Activated CD4-positive, CD25-positive, alpha-beta regulatory T cell treated with anti-CD3 and anti-CD28 coated beads, Interleukin-2, amount 50 U/mL, for 24 hours (primary cell): Measurements from ENCODE around the gene FBLN2.
"Not testable (repeated sequence)": the region's sequence is repeated elsewhere in the genome, so short reads cannot be mapped to it uniquely, and the experiment has no call there.

Experiments used
- ATAC-seq, 2 donors: fragments of 150-1000 bp; cut with Tn5 transposase; one replicate each; pipeline ENCODE4 v1.10.0; 2021; ENCODE audit warnings: mild to moderate bottlenecking in 1 of 2, moderate library complexity in 1 of 2

The FBLN2 gene

DNA sequence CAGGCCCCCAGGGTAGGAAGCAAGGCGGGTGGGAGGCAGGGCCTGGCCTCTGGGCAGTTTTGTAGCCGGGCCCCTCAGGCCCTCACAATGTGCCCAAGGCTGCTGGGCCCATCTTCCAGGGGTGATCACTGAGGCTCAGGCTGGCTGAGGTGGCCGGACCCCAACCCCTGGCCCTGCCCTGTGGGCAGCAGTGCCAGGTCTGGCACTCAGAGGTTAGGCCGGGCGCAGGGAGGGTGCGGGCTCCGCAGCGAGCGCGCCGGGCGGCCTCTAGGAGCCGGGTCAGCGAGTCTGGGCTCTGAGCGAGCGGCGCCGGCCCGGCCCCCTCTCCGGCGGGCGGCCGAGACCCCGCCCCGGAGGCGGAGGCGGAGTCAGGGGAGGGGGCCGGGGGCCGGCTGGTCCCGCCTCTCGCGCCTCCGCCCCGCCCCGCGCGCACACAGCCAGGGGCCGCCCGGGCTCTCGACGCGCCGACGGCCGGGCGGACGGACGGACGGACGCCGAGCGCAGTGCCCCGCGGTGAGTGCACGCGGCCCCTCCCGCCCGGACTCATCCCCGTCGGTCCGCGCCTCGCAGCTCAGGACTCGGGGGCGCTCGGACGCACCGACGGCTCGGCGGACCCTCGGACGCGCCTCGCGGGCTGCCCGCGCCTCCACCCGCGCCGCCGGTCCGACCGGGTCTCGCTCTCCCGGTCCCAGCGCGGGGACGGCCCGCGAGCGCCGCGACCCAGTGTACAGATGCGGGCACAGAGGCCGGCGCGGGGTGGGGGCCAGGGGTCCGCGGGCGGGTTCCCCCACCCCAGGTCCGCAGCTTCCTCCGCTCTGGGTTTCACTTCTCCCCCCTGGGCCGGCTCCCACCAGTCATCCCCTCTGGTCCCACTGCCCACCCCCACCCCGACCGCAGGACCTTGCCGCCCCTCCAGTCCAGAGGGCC is at the start of gene FBLN2:
Gene FBLN2 (plus strand): TSS at position 430 of the 927 bp plus-strand sequence. CDS start 21,231 bp downstream, outside the sequence.
- ATAC-seq, result no peak

- not testable (repeated sequence) for ATAC-seq
Observed at GRCh38 chr3:13499246-13499645, 49.7 kb upstream of the FBLN2 start.

DNA sequence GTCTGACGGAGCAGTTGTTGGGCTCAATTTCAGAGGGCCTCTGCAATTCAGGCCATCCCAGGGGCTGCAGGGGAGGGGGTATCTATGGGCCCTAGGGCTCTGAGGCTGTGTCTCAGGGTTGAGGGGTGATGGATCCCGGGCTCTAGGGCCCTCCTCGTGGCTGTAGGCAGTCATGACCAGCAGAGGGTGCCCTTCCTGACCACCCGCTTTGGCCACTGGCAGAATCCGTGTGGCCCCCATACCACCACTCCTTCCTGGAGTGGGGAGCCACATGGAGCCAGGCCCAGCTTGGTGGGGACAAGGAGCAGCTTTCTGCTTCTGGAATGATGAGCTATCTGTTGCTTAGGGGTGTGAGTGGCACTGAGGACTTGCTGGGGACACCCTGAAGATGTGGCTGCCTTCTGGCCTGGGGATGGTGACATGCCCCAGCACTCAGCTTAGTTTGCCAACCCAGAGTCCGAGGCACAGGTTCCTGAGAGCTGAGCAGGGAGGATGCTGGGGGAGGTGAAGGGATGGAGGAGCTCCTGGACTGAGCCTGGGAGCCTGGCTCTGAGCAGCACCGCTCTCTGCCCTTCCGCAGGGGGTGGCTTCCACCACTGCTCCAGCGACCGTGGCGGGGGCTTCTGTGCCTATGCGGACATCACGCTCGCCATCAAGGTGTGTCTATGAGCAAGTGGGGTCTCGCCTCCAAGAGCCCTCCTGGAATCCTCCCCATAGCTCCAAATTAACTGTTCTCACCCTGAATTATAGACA is 48.6 kb upstream of the FBLN2 start:
- no peak for ATAC-seq

DNA sequence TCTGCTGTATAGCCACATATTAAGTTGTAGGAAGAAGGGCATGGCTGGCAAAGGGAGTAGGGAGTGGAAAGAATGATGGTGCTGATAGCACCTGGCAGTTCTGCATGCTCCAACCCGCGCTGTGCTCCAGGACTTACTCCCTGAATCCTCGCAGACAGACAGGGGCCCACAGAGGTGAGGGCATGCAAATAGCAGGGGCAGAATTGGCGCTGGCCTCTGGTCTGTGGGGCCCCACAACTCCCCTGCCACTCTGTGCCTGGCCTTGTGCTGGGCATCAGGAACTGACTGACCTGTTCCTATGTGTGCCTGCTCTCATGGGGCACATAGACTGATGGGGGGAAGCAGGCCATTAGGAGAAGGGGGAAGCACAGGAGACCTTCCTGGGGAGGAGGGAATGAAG is 47.9 kb upstream of the FBLN2 start:
- ATAC-seq, result no peak

- ATAC-seq, result no peak
Observed at GRCh38 chr3:13501521-13501920, 47.4 kb upstream of the FBLN2 start.

DNA sequence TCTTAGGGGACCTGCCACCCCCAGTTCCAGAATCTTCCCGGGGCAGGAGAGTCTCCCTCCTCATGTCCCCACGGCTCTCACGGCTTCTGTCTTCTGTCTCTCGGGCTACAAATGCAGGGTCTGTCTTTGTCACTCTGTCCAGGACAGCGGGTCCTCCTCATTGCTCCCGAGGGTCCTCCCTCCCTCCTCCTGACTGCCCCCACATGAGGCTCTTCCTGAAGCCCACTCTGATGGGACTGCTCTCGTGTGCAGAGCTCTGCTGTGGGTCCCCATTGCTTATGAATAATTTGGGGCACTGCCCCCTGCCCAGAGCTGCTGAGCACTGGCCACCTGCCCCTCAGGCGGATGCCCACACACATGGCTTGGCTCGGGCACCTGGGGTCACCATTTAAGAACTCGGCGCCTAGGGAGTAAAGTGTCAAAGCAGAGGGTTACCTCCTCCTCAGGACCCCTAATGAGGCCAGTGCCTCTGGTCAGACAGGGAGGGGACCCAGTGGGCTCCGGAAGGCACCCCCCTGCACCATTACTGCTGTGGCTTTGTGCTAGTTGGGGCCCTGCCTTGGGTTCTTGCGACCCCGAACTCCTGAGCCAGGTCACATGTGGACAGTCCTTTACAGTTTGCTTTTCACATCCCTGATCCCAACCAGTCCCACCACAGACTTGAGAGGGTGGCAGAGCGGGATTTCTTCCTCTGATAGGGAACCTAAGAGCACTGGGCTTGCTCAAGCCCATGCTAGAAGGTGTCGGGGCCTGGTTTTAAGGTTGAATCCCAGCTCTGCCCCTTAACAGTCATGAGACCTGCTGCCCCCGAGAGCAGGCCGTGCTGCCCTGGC is 46.8 kb upstream of the FBLN2 start:
- ATAC-seq, result no peak

- ATAC-seq, result no peak
Observed at GRCh38 chr3:13502791-13503060, 46.2 kb upstream of the FBLN2 start.

GRCh38 chr3:13504161-13504831 is 44.6 kb upstream of the FBLN2 start:
- no peak for ATAC-seq

GRCh38 chr3:13505147-13506130 is 43.5 kb upstream of the FBLN2 start:
- ATAC-seq, result no peak

- no peak for ATAC-seq
Observed at GRCh38 chr3:13506239-13506638, 42.7 kb upstream of the FBLN2 start.

DNA sequence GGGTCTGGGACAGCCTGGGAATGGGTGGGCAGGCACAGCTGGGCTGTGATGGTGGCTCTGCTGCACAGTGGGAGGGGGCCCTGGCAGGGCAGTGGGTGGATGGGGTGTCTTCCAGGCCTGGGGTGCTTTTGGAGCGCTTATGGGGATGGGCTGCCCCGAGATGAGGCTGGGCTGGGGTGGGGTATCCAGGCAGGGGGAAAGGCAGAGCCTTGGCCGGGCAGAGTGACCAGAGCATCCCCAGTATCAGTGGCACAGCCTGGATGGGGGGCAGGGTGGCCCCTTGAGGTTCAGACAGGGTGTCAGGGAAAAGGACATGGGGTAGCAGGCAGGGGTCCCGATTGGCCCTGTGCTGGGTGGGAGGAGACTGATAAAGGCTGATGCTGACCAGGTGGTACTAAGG is 42.2 kb upstream of the FBLN2 start:
- ATAC-seq, result no peak

- ATAC-seq, result no peak
Observed at GRCh38 chr3:13507247-13507569, 41.7 kb upstream of the FBLN2 start.

GRCh38 chr3:13507570-13508339 is 41.2 kb upstream of the FBLN2 start:
- ATAC-seq, result no peak

DNA sequence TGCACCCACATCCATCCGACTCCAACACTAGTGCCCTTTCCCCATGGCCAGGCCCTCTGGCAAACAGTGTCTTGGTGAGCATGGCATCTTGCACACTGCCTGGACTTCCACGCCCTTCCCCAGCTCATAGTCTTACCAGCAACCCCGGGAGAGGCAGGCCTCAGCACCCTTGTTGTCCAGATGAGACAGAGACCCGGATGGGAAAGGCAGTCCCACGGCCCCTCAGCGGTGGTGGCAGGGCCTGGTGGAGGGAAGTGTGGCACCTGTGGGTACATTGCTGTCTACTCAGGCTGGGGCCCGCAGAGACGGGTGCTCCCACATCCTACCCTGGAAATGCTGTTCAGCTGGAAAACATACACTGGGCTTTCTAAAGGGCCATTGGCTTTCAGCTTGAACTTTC is 40.4 kb upstream of the FBLN2 start:
- ATAC-seq, result no peak

DNA sequence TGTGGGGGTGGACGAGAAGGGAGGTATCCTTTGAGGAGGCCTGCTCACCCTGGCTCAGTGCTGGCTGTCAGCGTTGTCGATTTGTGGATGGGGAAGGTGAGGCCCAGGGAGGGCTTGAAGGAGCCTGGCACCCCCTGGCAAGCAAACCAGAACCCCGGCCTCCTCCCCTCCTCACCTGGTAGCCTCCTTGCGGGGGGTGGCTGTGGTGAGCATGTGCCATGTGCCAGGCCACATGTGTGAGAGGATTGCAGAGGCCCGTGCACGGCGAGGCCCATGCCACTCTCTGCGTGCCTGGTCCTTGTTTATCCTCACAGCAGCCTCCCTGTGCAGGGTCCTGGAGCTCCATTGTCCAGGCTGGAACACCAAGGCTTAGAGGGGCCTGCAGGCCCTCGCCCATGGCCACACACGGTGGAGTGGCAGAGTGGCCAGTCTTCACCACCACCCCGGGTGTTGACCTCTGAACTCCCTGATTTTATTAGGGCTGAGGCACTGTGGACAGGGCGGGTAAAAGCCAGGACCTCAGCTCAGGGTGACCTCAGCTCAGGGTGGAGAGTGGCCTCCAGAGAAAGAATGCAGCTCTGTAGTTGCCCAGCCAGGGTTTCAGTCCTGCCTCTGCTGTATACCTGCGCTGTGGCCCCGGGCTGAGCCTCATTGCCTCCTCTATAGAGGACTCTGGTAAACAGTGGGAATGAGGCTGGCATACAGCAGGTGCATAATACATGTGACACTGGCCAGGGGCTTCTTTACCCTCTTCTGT is 39.7 kb upstream of the FBLN2 start:
- no peak for ATAC-seq

DNA sequence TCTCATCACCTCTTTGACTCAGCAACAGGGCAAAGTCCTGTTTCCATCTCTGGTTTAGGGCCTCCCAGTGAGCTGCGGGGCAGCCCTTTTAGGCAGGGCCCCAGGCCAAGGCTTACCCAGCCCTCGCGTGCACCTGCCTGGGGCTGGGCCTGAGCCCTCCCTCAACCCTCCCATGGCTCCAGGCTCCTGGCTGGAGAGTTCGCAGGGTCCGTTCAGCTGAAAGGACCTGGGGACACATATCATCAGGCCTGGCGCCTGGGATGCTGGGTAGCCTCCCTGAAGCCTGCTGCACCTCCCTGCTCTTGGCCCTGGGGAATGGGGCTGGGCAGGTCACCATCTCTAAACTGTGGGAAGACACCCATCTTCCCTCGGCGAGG is 39.1 kb upstream of the FBLN2 start:
- ATAC-seq, result no peak

DNA sequence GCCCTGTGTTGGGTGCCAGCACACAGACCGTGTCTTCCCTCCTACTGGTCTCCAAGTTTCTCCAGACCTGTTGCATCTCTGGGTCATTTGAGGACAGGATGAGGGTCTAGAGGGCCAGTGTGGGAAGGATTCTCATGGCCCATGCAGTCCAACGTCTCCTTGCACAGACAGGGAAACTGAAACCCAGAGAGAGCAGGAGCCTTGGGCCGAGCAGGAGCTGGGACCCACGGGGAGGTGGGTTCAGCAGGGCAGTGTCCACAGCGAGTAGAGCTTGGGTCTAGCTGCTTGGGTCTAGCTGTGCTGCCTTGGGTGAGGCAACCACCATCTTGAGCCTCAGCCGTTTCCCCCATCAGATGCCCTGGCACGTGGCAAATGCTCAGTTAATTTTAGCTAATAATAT is 36.5 kb upstream of the FBLN2 start:
- no peak for ATAC-seq

DNA sequence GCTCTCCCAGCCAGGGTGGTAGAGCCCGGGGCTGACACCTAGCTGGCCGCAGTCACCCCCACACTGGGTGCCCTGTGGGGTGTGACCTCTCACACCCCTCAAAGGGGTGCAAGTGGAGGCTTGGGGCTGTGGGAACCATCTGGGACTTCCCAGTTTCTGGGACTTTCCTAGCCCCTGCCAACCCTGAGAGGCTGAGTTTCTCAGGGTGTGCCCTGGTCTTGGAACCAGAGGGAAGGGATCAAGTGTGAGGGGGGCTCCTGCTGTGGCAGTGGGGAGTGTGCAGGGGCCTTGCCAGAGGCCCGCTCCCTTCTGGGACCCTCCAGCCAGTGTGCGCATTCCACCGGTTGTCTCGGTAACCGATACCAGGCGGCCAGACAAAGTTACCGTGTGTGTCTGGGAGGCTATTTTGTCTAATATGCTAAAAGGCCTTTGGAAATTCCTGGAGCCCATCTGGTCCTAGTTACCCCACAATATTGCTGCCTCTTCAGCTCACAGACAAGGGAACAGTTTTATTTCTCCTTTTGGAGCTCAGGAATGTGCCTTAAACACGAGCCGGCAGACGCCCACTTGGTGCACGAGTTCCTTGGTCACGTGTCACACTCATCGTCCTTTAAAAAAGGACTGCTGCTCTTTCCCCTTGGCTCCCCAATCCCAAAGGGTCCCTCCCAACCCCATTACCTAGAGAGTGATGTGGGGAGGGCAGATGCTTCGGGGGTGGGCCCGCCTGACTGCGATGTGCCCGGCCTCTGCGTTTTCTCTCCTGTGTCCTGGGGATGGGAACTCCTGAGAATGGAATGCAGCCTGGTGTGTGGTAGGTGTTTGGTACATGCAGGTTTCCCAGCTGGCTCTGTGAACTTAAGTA is 35.6 kb upstream of the FBLN2 start:
- ATAC-seq, result no peak

GRCh38 chr3:13513913-13514517 is 34.9 kb upstream of the FBLN2 start:
- no peak for ATAC-seq
